NCI-H2171 treated with DMSO at 0.1 percent for 48 hours (cell line): ENCODE results near the gene ZNF43.
"Not testable (repeated sequence)": the region's sequence is repeated elsewhere in the genome, so short reads cannot be mapped to it uniquely, and the experiment has no call there.

Experiments
- DNase-seq: peaks from one replicate; lab custom pipeline; 2025; lab: John Stamatoyannopoulos, UW

ZNF43 gene

GRCh38 chr19:21835810-21836444 is at the start of gene ZNF43:
Gene ZNF43 (minus strand): TSS chr19:21836182. CDS start chr19:21836038, 144 bp downstream.
- DNase-seq: peak; percentile 94

GRCh38 chr19:21885516-21885915 is 49.5 kb upstream of the ZNF43 start:
- not testable (repeated sequence) for DNase-seq

GRCh38 chr19:21884786-21885185 is 48.8 kb upstream of the ZNF43 start:
- DNase-seq: not testable (repeated sequence)

- DNase-seq: no peak
Observed at GRCh38 chr19:21883516-21883915, 47.5 kb upstream of the ZNF43 start.

- not testable (repeated sequence) for DNase-seq
Observed at GRCh38 chr19:21880761-21881160, 44.8 kb upstream of the ZNF43 start.

- no peak for DNase-seq
Observed at GRCh38 chr19:21878646-21879045, 42.7 kb upstream of the ZNF43 start.

- no peak for DNase-seq
Observed at GRCh38 chr19:21877976-21878375, 42.0 kb upstream of the ZNF43 start.

- DNase-seq: not testable (repeated sequence)
Observed at GRCh38 chr19:21876608-21877007, 40.6 kb upstream of the ZNF43 start.

- DNase-seq: no peak
Observed at GRCh38 chr19:21856773-21857514, 21.0 kb upstream of the ZNF43 start.

- DNase-seq: peak; percentile 96
Observed at GRCh38 chr19:21851596-21852345, 15.8 kb upstream of the ZNF43 start.

- DNase-seq: no peak
Observed at GRCh38 chr19:21850656-21851255, 14.8 kb upstream of the ZNF43 start.

GRCh38 chr19:21848706-21849105 is 12.7 kb upstream of the ZNF43 start:
- no peak for DNase-seq

GRCh38 chr19:21843081-21843480 is 7.1 kb upstream of the ZNF43 start:
- DNase-seq: no peak

GRCh38 chr19:21841488-21842097 is 5.6 kb upstream of the ZNF43 start:
- DNase-seq: no peak

- no peak for DNase-seq
Observed at GRCh38 chr19:21841081-21841480, 5.1 kb upstream of the ZNF43 start.

GRCh38 chr19:21839976-21840375 is 4.0 kb upstream of the ZNF43 start:
- DNase-seq: no peak

- no peak for DNase-seq
Observed at GRCh38 chr19:21838646-21839045, 2.7 kb upstream of the ZNF43 start.

GRCh38 chr19:21835429-21835809 is 563 bp downstream of the ZNF43 start:
- peak; percentile 83 for DNase-seq

GRCh38 chr19:21833733-21834132 is 2.2 kb downstream of the ZNF43 start:
- no peak for DNase-seq

GRCh38 chr19:21824679-21825078 is 11.3 kb downstream of the ZNF43 start:
- no peak for DNase-seq

GRCh38 chr19:21823224-21823623 is 12.8 kb downstream of the ZNF43 start:
- no peak for DNase-seq

- DNase-seq: no peak
Observed at GRCh38 chr19:21812448-21812847, 23.5 kb downstream of the ZNF43 start.
